T47D (cell line): Measurements from ENCODE around the gene TCF7L2.

ENCODE experiments used
- DNase-seq, 2 experiments: peaks; one replicate each; pipeline versions ENCODE4 v3.0.0 to v3.0.0-alpha.2; 2011 to 2012; ENCODE audit warnings: low read depth in 1 of 2, low spot score in 1 of 2
- JUND ChIP-seq: IDR thresholded peaks from 2 replicates; pipeline ENCODE4 v1.6.1; 2012; ENCODE audit warnings: low read depth
- in situ Hi-C: cut with HindIII; loops from 2 replicates; pipeline ENCODE4 v1.10.0; 2016; ENCODE audit warnings: low sequenced_read_pairs, low pct_unique_long_range_greater_than_20kb

TCF7L2 gene

DNA sequence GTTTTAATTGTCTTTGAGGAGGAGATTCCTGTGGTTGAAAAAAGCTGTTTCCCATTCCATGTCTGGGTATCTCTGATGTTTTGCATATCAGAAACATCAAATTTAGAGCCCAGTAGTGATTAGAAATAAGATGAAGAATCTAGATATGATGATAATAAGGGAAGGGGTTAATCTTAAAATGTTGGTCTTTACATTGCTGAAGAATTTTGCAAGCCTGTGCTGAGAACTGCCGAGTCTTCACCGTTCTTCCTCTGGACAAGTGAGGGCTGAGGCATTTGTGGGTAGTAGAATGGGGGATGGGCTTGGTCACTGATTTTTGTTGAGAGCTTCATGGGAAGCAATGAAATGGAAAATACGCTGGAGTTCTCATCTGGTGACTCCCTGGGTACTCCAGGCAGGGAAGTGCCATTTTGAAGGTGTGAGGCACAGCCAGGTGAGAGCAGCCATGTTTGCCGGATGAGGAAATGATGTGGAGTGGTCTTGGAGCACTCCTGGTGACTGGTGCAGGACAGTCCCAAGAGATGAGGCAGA is 10.2 kb downstream of the TCF7L2 start:
- no peak for DNase-seq
- in situ Hi-C loops: no loop called here
- no peak for TF ChIP-seq JUND

DNA sequence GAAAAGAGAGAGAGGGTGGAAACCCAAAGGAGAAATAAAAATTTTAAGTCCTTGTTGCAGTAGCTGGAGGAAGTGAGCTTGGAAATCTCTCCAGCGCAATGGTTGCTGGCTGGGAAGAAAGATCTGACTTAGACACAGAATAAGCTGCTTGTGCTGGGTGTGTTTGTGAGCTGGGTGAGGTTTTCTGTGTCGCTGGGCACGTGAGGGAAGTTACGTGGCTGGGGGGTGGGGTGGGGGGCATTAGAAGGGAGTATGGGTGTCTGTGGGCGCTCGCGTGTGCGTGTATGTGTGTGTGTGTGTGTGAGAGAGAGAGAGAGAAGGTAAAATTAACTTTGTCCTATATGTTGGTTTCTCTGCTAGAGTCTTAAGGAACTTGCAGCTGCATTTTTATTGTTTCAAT is 11.6 kb downstream of the TCF7L2 start:
- no peak for TF ChIP-seq JUND
- in situ Hi-C loops: no loop called here
- no peak for DNase-seq

DNA sequence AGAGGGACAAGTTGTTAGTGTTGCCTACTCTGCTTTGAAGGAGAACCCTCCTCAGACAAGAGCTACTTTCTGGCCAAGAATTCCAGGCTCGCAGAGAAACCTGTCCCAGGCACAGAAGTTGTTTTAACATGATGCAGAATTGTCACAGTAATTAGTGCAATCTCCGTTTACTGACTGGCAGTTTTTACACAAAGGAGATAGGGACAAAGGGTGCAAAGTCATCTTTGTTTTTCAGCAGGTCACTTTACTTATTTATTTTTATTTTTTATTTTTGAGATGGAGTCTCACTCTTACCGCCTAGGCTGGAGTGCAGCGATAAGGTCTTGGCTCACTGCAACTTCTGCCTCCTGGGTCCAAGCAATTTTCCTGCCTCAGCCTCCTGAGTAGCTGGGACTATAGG is 12.3 kb downstream of the TCF7L2 start:
- no peak for TF ChIP-seq JUND
- in situ Hi-C loops: no loop called here

DNA sequence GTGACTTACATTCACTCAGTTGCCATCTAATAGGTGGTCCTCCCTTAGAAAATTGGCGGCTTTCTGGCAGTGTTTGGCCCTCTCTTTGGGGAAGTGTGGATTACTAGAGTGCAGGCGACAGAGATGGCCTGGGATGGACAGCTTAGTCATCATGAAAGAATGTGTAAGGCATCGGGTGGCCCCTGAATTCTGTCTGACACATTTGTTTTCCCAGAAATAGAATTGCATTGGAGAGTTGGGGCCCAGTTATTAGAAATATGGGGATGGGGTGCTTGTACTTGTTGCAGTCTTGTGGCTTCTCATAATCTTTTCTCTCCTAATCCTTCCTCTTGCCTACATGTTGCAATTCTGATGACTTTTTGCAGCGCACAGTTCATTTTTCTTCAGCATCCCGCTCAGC is 13.8 kb downstream of the TCF7L2 start:
- no peak for DNase-seq
- in situ Hi-C loops: no loop called here
- no peak for TF ChIP-seq JUND

More for the DNA sequence above, 12.3 kb downstream of the TCF7L2 start:
- no peak for DNase-seq

DNA sequence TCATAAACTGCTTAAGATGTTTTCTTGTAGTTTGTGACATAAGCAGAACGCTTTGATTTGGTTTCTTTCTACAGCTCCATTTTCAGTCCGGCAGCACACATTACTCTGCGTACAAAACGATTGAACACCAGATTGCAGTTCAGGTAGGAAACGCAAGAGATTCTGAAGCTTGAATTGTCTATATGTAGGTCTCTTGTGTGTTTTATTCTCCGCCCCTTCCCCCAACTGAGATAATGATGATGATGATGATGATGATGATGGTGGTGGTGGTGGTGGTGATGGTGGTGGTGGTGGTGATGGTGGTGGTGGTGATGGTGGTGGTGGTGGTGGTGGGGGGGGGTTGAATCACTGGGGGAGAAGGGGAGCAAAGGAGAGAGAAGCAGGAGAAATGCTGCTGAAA is 14.4 kb downstream of the TCF7L2 start:
- no peak for DNase-seq
- no peak for TF ChIP-seq JUND
- in situ Hi-C loops: no loop called here

- TF ChIP-seq JUND: no peak
- no peak for DNase-seq
- in situ Hi-C loops: no loop called here
Measured at GRCh38 chr10:112966194-112966855, 16.3 kb downstream of the TCF7L2 start.

GRCh38 chr10:112967200-112967599 is 17.2 kb downstream of the TCF7L2 start:
- no peak for DNase-seq
- TF ChIP-seq JUND: no peak
- in situ Hi-C loops: no loop called here

- in situ Hi-C loops: no loop called here
- no peak for TF ChIP-seq JUND
- DNase-seq: no peak
Measured at GRCh38 chr10:112969131-112969530, 19.1 kb downstream of the TCF7L2 start.

GRCh38 chr10:112969542-112969941 is 19.5 kb downstream of the TCF7L2 start:
- no peak for TF ChIP-seq JUND

DNA sequence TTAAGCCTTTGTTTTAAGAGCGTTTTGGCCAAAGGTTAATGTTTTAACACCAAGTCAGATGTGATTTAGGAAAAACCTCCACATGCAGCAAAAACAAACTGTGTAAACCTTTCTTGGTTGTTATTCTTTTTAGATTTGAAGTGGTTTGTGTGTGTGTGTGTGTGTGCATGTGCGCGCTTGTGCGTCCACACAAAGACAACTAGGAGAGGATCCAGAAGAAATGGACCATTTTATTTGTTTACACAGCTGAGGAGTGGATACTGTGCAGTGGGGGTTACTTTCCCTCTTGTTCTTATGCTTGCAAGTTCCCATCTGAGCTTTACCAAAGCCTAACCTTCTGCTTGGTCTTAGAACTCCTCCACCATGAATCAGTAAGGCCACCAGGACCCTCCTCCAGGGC is 20.0 kb downstream of the TCF7L2 start:
- no peak for DNase-seq
- in situ Hi-C loops: no loop called here
- TF ChIP-seq JUND: no peak

More at GRCh38 chr10:112969542-112969941, 19.5 kb downstream of the TCF7L2 start:
- DNase-seq: no peak
- in situ Hi-C loops: no loop called here

DNA sequence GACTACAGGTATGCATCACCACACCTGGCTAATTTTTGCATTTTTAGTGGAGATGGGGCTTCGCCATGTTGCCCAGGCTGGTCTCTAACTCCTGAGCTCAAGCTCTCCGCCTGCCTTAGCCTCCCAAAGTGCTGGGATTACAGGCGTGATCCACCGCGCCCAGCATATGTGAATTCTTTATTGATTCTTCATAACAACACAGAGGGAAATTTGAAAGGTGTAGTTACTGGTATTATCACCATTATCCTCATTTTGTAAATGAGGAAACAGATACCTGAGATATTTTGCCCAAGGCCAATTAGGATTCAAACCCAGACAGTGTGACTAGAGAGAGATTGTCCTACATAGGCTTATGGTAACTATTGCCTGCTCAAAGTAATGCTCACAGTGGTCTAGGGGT is 22.6 kb downstream of the TCF7L2 start:
- no peak for TF ChIP-seq JUND
- DNase-seq: no peak
- in situ Hi-C loops: no loop called here

GRCh38 chr10:112973046-112973445 is 23.0 kb downstream of the TCF7L2 start:
- no peak for TF ChIP-seq JUND
- in situ Hi-C loops: no loop called here
- DNase-seq: no peak

- DNase-seq: no peak
- in situ Hi-C loops: no loop called here
- no peak for TF ChIP-seq JUND
Measured at GRCh38 chr10:112973805-112974204, 23.8 kb downstream of the TCF7L2 start.

GRCh38 chr10:112977426-112977898 is 27.4 kb downstream of the TCF7L2 start:
- DNase-seq: no peak
- no peak for TF ChIP-seq JUND
- in situ Hi-C loops: no loop called here
